HG03378 (cell line): ENCODE measurements around the gene DEGS2.

Experiments used
- ATAC-seq: cut with Tn5 transposase; IDR thresholded peaks from one replicate; pipeline ENCODE4 v1.9.1; 2021; ENCODE audit warnings: mild to moderate bottlenecking, moderate library complexity; ENCODE audit not compliant: unreplicated experiment

Gene DEGS2

DNA sequence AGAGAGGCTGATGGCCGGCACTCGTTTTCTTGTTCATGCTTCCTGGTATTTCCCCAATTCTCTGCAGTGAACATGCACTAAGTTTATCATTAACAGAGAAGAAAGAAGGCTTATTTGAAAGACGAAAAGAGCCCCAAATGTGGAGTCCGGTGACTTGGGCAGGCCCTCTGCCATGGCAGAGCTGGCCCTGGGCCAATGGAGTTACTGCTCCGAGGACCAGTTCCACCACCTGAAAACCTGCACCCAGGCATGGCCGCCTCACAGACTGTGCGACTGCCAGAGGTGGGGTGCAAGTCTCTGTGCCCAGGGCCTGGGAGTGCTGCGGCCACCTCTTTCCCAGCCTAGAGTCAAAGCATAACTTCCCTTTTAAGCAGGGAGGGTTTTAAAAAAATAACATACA lies 24.9 kb downstream of the DEGS2 start:
- ATAC-seq: no peak

DNA sequence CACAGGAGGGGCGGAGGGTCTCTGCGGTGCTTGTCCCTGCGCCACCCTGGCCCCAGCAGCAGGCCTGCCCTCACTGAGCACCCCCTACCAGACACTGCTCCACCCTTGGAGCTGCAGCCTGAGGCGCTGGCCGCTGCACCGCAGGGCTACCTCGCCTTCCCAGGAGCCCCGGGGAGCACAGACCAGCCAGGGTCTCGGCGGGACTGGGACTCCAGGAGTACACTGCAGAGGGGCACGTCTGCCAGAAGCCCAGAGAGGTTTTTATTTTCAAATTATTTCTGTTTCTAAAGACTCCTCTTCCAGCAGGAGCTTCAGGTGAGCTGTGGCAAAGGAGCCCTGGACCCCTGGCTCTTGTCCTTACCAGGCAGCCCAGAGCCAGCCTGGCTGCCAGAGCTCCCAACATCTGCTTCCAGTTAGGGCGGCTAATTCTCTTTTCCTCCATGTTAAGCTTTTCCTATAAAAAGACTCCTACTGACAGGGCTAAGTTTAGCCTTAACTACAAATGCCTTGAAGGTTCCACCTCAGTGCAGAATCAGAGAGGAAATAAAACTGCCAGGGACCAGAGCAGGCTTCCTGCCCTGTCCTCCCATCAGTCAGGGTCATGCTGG lies 26.4 kb downstream of the DEGS2 start:
- no peak for ATAC-seq

DNA sequence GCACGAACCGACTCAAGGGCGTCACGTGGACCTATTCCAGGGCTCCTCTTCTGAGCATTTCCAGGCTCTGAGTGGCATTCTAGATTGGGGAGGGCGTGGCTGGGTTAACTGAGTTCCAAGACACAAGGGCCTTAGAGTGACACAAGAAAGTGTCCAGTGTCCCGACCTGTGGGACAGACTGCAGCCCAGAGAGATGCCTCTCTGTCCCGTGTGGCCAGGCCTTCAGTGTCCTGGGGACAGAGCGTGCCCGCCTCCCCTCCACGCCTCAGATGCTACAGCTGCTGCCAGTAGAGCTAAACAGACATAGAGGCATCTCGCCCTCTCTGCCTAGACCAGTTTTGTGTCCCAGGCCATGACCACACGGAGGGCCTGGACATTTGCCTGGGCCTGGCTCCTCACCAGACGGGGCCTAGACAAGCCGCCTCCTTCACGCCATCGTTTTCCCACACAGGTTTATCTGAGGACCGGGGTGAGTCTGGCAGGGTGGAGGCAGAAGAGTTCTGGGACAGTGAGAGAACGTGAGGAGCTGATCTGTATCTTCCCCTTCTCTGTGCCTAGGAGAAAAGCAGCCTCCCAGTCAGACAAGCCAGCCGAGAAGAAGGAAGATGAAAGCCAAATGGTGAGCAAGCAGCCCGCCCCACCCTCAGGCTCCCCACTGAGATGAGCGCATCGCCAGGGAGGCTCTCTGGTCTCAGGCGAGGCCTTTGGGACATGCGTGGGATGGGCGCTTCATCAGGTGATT lies 27.1 kb downstream of the DEGS2 start:
- no peak for ATAC-seq

GRCh38 chr14:100131181-100131580 lies 28.3 kb downstream of the DEGS2 start:
- ATAC-seq: no peak

DNA sequence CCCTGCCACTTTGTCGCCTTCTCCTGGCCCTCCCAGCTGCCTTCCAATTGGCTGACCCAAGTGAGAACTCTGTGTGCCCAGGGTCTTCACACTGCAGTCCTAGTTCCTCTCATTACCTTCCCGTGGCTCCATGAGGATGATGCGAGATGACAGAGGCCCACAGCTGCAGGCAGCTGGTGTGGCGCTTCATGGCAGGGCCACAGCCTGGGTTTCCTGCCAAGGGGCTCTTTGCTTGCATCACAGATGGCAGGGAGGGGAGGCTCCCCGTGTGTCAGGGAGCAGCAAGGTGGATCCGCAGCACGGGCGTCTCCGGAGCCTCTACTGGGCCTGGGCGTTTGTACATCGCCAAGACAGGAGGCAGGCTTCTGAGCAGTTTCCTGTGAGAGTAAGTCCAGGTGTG lies 28.9 kb downstream of the DEGS2 start:
- ATAC-seq: no peak

GRCh38 chr14:100129161-100129589 lies 30.3 kb downstream of the DEGS2 start:
- no peak for ATAC-seq

- ATAC-seq: no peak
These were observed 30.8 kb downstream of the DEGS2 start for GRCh38 chr14:100128688-100129087.

DNA sequence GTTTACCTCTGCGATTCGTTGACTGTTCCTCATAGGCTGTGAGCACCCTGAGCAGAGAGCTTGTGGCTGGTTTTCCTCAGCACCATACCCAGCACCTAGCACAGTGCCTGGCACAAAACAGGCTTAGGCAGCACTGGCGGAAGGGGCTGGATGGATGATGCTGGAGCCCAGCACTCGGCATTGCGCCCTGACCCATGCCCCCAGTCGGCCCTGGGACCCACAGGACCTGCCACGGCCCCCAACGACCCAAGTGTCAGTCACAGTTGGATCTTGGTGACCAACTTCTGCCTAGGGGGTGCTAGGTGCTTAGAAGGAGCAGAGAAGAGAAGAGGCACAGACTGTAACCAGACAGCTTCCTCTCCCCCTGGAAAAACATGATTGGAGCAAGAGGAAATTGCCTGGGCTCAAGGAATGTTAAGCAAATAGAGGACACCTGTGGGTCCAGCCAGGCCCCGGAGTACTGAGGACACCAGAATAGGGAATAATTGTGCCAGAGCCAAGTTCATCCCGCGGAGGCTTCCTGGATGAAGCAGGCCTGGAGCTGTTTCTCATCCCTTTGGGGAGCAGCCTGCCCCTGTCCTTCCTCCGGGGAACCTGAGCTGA lies 31.5 kb downstream of the DEGS2 start:
- no peak for ATAC-seq

DNA sequence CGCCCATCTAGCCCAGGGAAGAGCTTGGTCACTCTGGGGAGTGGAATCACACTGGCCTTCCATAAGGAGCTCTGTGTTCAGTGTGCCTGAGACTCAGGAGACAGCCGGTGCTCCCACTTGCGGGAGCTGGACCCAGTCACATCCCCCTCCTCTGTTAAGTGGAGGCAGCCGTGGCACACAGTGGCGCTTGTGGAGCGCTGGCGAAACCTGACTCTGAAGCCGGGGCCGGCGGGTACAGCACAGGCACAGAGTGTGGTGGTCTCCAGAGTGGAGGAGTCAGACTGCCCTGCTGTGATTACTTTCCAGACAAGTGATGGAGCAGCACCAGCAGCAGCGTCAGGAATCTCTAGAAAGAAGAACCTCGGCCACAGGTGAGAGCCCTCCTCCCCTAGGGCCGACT lies 33.0 kb downstream of the DEGS2 start:
- no peak for ATAC-seq

DNA sequence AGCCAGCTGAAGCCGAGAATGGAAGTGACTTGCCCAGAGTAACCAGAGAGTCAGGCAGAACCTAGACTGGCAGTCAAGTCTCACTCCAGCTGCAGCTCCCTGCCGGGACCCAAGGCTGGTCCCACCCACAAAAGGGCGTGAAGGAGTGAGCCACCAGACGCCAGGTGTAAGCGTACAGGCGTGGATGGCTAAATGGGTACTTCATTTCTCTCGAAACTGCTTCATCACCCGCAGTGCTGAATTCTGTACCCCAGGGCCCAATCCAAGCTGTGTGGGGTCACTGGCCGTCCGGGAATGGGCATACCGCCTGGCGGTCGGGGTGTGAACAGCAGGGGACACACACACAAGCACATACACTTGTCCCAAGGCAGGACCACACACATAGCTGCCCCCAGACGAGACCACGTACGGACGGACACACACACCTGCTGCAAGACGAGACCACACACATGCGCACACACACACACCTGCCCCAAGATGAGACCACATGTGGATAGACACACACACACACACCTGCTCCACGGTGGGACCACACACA lies 34.8 kb downstream of the DEGS2 start:
- no peak for ATAC-seq

DNA sequence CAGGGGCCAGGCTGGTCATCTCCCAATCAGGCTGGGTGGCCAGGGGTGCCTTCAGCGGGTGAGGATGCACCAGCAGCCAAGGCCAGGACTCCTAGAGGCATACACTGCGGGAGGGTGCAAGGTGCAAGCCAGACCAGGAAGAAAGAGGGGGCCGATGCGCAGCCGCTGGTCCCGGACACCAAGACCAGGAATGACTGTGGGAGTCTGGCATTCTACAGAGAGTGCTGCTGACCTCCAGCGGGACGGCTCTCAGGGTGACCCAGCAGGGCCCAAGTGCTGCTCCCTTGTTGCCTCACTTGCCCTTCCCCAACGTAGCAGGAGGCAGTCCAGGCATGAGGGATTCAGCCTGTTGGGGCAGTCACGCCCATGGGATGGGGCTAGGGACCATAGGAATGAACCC lies 35.8 kb downstream of the DEGS2 start:
- ATAC-seq: no peak

- no peak for ATAC-seq
These were observed 36.8 kb downstream of the DEGS2 start for GRCh38 chr14:100122481-100123223.

GRCh38 chr14:100121643-100122480 lies 37.6 kb downstream of the DEGS2 start:
- no peak for ATAC-seq

DNA sequence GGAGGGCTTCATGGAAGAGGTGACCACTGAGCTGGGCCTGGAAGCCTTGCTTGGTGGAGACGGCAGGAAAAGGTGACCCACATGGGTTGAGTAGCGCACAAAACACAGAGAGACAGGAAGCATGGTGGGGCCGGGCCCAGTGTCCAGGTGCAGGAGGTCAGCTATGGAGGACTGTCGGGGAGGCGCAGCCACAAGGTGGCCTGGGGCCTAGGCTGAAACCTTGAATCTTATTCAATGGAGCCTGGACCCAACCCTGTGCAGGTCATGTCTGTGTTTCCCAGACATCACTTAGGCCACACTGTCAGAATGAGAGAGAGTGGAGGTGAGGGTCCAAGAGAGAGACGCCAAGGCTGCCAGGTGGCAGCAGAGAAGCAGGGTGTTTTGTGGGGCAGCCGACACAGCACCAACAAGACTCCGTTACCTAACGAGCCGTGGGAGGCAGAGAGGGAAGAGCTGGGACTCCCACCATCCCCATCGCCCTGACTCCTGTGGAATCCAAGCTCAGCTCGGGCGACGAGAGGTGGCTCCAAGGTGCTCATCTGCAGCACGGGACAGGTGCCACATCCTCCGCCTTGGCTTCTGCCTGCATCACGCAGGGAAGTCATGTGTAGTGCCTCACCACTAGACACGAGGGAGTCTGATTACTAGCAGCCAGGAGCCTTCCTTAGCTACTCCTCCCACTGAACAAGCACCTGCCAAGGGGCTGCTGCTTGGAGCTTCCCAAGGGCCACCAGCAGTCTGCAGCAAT lies 38.7 kb downstream of the DEGS2 start:
- ATAC-seq: no peak

DNA sequence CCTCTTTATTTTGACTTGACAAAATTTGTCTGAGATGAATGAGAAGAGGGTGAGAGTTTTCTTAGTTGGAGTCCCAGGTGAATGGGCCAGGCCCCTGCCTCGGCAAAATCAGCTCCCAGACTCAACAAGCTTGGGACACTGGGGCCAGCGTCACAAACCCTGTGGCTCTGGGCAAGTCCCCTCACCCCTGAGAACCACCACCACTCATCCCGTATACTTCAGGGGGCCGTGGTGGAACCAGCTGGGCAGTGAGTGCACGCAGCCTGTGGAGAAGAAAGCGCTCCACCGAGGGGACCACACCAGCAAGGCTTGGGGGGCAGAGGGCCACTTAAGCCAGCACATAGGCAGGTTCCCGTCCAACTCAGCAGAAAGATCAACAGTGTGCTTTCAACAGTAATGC lies 40.2 kb downstream of the DEGS2 start:
- ATAC-seq: no peak

GRCh38 chr14:100118396-100119011 lies 40.9 kb downstream of the DEGS2 start:
- no peak for ATAC-seq

GRCh38 chr14:100117633-100118395 lies 41.6 kb downstream of the DEGS2 start:
- no peak for ATAC-seq

DNA sequence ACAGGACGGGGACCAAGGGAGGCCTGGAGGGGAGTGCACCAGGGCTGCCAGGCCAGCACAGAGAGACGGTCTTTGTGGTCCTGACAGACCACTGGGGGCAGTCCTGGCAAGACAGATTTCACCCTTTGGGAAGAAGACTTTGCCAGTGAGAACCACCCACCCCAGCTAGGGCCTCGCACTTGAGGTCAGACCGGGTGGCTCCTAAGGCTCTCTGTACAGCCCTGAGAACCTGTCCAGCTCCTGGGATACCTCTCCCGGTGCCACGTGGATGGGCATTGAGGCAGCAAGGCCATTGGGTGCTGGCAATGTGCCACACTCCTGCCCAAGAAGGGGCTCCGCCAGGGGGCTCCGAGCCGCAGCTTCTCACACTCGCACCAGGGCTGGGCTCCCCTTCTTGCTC lies 42.4 kb downstream of the DEGS2 start:
- ATAC-seq: no peak

DNA sequence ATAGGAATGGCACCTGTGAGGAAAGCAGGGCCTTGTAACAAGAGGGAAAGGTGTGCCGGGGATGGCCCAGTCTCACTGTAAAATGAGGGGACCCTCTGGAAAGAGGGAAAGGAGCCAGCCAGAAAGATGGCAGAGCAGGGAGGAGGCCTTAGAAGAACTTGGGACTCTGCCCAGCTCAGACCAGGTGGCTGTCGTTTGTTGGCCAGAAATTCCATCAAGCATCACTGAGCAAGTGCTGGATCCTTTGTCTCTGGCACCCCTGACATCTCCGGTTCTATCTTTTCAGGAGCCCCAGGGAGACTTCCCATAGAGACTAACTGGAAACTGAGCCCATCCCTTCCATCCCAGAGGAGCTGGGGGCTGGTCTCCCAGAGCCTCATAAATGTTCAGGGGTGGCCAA lies 43.3 kb downstream of the DEGS2 start:
- no peak for ATAC-seq
